NCI-H1092 (cell line): ENCODE measurements around the gene TPGS2.
A peak's percentile ranks its signal among the peaks of the same experiment; 100 is the strongest.
"Not testable (repeated sequence)": the region's sequence is repeated elsewhere in the genome, so short reads cannot be mapped to it uniquely, and the experiment has no call there.

Source experiments
- DNase-seq: peaks from one replicate; lab custom pipeline; 2025; lab: John Stamatoyannopoulos, UW

The TPGS2 gene

GRCh38 chr18:36821681-36822080 is 7.1 kb downstream of the TPGS2 start:
- no peak for DNase-seq

GRCh38 chr18:36819621-36820020 is 9.2 kb downstream of the TPGS2 start:
- no peak for DNase-seq

- no peak for DNase-seq
Measured at GRCh38 chr18:36818652-36819051, 10.2 kb downstream of the TPGS2 start.

GRCh38 chr18:36817039-36817438 is 11.8 kb downstream of the TPGS2 start:
- DNase-seq, result no peak

GRCh38 chr18:36816096-36816495 is 12.7 kb downstream of the TPGS2 start:
- DNase-seq, result not testable (repeated sequence)

GRCh38 chr18:36814994-36815393 is 13.8 kb downstream of the TPGS2 start:
- peak; percentile 17 for DNase-seq

- no peak for DNase-seq
Measured at GRCh38 chr18:36813824-36814223, 15.0 kb downstream of the TPGS2 start.

- no peak for DNase-seq
Measured at GRCh38 chr18:36813101-36813775, 15.6 kb downstream of the TPGS2 start.

GRCh38 chr18:36812678-36813077 is 16.1 kb downstream of the TPGS2 start:
- no peak for DNase-seq

- DNase-seq, result no peak
Measured at GRCh38 chr18:36811955-36812354, 16.8 kb downstream of the TPGS2 start.

GRCh38 chr18:36811430-36811829 is 17.4 kb downstream of the TPGS2 start:
- no peak for DNase-seq

- DNase-seq, result peak; percentile 73
Measured at GRCh38 chr18:36809590-36810381, 19.0 kb downstream of the TPGS2 start.

- DNase-seq, result no peak
Measured at GRCh38 chr18:36808681-36809080, 20.1 kb downstream of the TPGS2 start.

- no peak for DNase-seq
Measured at GRCh38 chr18:36805105-36805504, 23.7 kb downstream of the TPGS2 start.

- DNase-seq, result no peak
Measured at GRCh38 chr18:36798738-36799473, 29.9 kb downstream of the TPGS2 start.

- no peak for DNase-seq
Measured at GRCh38 chr18:36792634-36793283, 36.0 kb downstream of the TPGS2 start.

- DNase-seq, result no peak
Measured at GRCh38 chr18:36786686-36787085, 42.1 kb downstream of the TPGS2 start.

- DNase-seq, result no peak
Measured at GRCh38 chr18:36783792-36784191, 45.0 kb downstream of the TPGS2 start.

GRCh38 chr18:36782710-36783109 is 46.1 kb downstream of the TPGS2 start:
- no peak for DNase-seq

GRCh38 chr18:36780748-36781147 is 48.1 kb downstream of the TPGS2 start:
- no peak for DNase-seq

GRCh38 chr18:36777566-36777965 is 51.2 kb downstream of the TPGS2 start:
- DNase-seq, result no peak

- no peak for DNase-seq
Measured at GRCh38 chr18:36776650-36777049, 52.2 kb downstream of the TPGS2 start.
